Breast epithelium (tissue), 3 donors: ENCODE measurements around the gene NNMT.

Experiments used
- POLR2A ChIP-seq: fragments of 450-650 bp; IDR thresholded peaks from one replicate; pipeline ENCODE4 v1.6.1; 2016; ENCODE audit warnings: antibody characterized with exemption, mild to moderate bottlenecking, moderate library complexity
- POLR2AphosphoS5 ChIP-seq, 3 donors: sonication (generic); formaldehyde crosslinking; IDR thresholded peaks; one replicate each; pipeline ENCODE4 v1.6.1; 2017; ENCODE audit warnings: antibody characterized with exemption in 3 of 3

GRCh38 chr11:114284914-114285313, 11.3 kb upstream of the NNMT start:
- no peak for TF ChIP-seq POLR2A
- TF ChIP-seq POLR2AphosphoS5 (IDR thresholded peaks at IDR 0.05), result no peak
